ENCODE data around the gene C5orf46. TPM values are rescaled to one million over a fixed set of nuclear protein-coding genes. Genes with fewer than 3 reads are reported as not detected.

The C5orf46 gene
- total and polyA plus RNA-seq, 2 experiments from 2014 or later = 0.40 TPM; not detected in 1

- no peaks in the 10 kb centered on the region for H3K9me2 ChIP-seq (ENCODE audit: insufficient read depth)
- peak; percentile 37 for DNase-seq (ENCODE audit: low spot score)
Measured at GRCh38 chr5:147859962-147860640, 46.2 kb downstream of the C5orf46 start.

More at GRCh38 chr5:147859962-147860640, 46.2 kb downstream of the C5orf46 start:
- Mint-ChIP-seq H3K4me1 (peaks cover 73% of the 10 kb centered on the region), H3K27me3 (ENCODE audit: insufficient read depth, low read depth, poor library complexity) (peaks cover 3% of the 10 kb centered on the region), H3K36me3 (ENCODE audit: low read depth) (peaks cover 35% of the 10 kb centered on the region; the same call in 2 of the 3 replicates), H3K27ac (peak overlapping the region; percentile 80), H3K9me3 (no peaks in the 10 kb centered on the region), H3K4me3 (no peak overlapping the region)
- peak; percentile 28 for ATAC-seq
- no peak overlapping the region for H2AFZ ChIP-seq
- TF ChIP-seq POLR2AphosphoS5 (IDR thresholded peaks at IDR 0.05; ENCODE audit: low read depth) = peak; percentile 75
- TF ChIP-seq, protein P1, sequence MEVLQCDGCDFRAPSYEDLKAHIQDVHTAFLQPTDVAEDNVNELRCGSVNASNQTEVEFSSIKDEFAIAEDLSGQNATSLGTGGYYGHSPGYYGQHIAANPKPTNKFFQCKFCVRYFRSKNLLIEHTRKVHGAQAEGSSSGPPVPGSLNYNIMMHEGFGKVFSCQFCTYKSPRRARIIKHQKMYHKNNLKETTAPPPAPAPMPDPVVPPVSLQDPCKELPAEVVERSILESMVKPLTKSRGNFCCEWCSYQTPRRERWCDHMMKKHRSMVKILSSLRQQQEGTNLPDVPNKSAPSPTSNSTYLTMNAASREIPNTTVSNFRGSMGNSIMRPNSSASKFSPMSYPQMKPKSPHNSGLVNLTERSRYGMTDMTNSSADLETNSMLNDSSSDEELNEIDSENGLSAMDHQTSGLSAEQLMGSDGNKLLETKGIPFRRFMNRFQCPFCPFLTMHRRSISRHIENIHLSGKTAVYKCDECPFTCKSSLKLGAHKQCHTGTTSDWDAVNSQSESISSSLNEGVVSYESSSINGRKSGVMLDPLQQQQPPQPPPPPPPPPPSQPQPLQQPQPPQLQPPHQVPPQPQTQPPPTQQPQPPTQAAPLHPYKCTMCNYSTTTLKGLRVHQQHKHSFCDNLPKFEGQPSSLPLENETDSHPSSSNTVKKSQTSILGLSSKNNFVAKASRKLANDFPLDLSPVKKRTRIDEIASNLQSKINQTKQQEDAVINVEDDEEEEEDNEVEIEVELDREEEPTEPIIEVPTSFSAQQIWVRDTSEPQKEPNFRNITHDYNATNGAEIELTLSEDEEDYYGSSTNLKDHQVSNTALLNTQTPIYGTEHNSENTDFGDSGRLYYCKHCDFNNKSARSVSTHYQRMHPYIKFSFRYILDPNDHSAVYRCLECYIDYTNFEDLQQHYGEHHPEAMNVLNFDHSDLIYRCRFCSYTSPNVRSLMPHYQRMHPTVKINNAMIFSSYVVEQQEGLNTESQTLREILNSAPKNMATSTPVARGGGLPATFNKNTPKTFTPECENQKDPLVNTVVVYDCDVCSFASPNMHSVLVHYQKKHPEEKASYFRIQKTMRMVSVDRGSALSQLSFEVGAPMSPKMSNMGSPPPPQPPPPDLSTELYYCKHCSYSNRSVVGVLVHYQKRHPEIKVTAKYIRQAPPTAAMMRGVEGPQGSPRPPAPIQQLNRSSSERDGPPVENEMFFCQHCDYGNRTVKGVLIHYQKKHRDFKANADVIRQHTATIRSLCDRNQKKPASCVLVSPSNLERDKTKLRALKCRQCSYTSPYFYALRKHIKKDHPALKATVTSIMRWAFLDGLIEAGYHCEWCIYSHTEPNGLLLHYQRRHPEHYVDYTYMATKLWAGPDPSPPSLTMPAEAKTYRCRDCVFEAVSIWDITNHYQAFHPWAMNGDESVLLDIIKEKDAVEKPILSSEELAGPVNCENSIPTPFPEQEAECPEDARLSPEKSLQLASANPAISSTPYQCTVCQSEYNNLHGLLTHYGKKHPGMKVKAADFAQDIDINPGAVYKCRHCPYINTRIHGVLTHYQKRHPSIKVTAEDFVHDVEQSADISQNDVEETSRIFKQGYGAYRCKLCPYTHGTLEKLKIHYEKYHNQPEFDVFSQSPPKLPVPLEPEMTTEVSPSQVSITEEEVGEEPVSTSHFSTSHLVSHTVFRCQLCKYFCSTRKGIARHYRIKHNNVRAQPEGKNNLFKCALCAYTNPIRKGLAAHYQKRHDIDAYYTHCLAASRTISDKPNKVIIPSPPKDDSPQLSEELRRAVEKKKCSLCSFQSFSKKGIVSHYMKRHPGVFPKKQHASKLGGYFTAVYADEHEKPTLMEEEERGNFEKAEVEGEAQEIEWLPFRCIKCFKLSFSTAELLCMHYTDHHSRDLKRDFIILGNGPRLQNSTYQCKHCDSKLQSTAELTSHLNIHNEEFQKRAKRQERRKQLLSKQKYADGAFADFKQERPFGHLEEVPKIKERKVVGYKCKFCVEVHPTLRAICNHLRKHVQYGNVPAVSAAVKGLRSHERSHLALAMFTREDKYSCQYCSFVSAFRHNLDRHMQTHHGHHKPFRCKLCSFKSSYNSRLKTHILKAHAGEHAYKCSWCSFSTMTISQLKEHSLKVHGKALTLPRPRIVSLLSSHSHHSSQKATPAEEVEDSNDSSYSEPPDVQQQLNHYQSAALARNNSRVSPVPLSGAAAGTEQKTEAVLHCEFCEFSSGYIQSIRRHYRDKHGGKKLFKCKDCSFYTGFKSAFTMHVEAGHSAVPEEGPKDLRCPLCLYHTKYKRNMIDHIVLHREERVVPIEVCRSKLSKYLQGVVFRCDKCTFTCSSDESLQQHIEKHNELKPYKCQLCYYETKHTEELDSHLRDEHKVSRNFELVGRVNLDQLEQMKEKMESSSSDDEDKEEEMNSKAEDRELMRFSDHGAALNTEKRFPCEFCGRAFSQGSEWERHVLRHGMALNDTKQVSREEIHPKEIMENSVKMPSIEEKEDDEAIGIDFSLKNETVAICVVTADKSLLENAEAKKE (CRISPR knock-in tag; IDR thresholded peaks at IDR 0.05) = no peak
- H3K79me2 ChIP-seq (replicated peaks; ENCODE audit: insufficient read depth) = peaks cover 13% of the 10 kb centered on the region
- H3F3A ChIP-seq (replicated peaks; ENCODE audit: low read depth) = peaks cover 30% of the 10 kb centered on the region; the same call in 1 of the 2 replicates
- H3K27ac ChIP-seq (ENCODE audit: low read depth) = peak overlapping the region; percentile 92
- H3K36me3 ChIP-seq (ENCODE audit: insufficient read depth) = no peaks in the 10 kb centered on the region; the same call in 1 of the 2 replicates
- H3K4me1 ChIP-seq (ENCODE audit: insufficient read depth) = peaks cover 70% of the 10 kb centered on the region
- H3K27me3 ChIP-seq (ENCODE audit: insufficient read depth) = no peaks in the 10 kb centered on the region
- H3K4me2 ChIP-seq = peak overlapping the region; percentile 49
- no peaks in the 10 kb centered on the region for H4K20me1 ChIP-seq (replicated peaks; ENCODE audit: insufficient read depth)
- no peak overlapping the region for H3K4me3 ChIP-seq

Measured in GM23338 (cell line).